Activated gamma-delta T cell treated with Interleukin-2 at 50 U/mL for 16 hours (primary cell): ENCODE data around the gene TMPRSS5.
"Not testable (repeated sequence)": the region's sequence is repeated elsewhere in the genome, so short reads cannot be mapped to it uniquely, and the experiment has no call there.

ENCODE experiments used
- DNase-seq: peaks from one replicate; pipeline ENCODE4 v3.0.0-alpha.2; 2020

TMPRSS5 gene

DNA sequence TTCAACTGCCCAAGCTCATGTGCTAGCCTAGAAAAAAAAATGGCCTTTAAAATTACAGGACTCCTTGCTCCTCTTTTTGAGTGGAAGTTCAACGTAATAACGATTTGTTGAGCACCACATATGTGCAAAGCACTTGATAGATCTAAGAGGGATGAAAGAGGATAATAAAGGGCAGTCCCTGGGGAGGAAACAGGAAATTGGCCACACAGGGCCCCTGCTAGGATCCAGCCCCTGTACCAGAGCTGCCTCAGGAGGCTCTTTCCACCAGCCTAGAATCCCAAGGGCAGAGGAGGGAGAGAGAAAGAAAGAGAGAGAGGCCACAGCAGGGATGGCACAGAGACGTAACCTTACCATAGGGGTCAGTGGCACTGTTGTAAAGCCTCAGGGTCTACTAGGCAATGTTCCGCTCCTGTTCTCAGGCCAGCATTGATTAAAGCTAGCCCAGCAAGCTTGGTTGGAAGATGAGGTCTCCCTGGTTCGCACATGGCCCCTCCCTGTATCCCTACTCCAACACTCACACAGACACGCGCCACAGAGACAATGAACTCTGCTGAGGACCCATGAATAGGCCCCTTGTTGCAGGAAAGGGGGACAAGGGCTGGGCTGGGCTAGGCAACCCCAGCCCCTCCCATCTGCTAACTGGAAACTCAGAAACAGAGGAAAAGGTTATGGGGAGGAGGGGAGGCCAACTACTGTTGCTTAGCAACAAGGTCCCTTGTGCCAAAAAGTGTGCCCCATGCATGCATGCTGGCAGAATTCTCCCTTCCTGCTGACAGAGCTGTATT, at the start of gene TMPRSS5:
TMPRSS5 (minus strand) TSS at position 438 of the 785 bp plus-strand sequence; CDS start at position 354, 84 bp downstream.
- no peak for DNase-seq

DNA sequence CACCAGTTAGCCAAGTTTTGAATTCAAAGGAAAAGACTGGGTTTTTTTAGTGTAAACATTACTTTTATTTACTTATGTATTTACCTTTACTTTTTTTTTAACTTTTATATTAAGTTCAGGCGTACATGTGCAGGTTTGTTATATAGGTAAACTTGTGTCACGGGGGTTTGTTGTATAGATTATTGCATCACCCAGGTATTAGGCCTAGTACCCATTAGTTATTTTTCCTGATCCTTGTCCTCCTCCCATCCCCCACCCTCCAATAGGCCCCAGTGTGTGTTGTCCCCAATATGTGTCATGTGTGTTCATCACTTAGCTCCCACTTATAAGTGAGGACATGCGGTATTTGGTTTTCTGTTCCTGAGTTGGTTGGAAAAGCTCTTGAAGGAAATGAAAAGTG, 46.8 kb upstream of the TMPRSS5 start:
- DNase-seq, result no peak

DNA sequence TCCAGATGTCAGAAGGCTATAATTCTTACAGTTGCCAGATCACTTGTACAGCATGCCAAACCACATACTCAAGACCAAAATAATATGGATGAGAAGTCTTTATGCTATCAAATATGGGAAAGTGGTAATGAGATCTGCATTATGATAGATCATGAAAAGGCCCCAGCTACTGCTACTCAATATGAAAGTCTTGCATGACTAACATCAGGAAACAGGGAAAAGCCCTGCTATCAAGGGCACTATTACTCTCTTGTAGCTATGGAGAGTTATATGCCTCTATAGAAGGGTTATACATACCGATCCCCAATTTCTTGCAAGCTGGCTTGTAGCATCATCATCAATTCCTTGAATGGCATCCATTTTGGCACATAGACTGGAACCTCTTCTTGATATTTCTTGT, 30.2 kb upstream of the TMPRSS5 start:
- no peak for DNase-seq

GRCh38 chr11:113732092-113732491, 26.0 kb upstream of the TMPRSS5 start:
- DNase-seq, result no peak

DNA sequence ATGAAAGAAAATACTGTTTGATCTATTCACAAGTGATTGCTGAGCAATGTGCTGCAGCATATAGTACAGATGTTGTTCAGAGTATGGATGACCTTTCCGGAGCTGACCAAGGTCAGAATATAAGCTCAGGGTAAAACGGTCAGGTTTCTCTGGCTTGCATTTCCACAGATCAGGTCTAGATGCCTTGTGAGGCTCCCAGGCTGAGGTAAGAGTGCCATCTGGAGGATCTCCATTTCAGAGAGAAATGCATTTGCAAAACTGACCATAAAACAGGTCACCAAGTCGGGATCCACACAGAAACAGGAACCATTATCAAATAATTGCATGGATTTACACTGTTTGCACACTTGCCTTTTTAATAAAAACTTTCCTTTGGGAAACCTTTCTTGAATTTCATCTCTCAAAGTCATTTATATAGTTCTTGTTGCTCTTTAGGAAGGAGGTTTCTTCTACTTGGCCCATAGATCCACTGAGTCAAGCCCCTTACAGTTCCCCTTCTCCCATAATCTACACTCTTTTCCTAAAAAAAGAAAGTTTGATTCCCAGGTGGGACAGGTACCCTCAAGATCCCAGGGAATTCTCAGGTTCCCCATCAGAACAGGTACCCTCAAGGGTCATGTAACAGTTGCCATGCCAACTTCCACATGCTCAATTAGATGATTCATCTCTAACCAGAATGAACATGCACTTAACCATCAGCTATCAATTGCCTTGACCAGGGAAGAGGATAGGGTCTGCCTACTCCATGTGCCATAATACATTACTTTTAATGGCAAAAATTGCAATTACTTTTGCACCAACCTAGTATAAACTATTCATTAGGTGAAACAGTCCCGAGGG, 25.0 kb upstream of the TMPRSS5 start:
- DNase-seq, result no peak

DNA sequence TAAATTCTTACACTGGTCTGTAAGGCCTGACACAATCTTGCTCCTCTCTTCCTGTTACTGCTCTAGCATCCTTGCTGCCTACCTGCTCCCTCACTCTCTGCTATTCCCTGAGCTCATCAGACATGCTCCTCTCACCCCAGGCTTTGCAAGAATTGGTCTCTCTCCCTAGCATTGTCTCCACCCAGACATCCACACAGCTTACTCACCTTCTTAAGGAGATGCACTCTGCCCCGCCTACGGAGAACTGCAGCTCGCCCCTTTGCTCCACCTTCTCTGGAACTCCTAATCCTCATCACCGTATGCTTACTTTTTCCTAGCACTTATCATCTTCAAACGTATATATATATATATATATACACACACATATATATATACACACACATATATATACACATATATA, 23.3 kb upstream of the TMPRSS5 start:
- DNase-seq, result no peak

- DNase-seq, result no peak
These were observed 22.7 kb upstream of the TMPRSS5 start for GRCh38 chr11:113728814-113729213.

GRCh38 chr11:113725913-113726312, 19.8 kb upstream of the TMPRSS5 start:
- no peak for DNase-seq

DNA sequence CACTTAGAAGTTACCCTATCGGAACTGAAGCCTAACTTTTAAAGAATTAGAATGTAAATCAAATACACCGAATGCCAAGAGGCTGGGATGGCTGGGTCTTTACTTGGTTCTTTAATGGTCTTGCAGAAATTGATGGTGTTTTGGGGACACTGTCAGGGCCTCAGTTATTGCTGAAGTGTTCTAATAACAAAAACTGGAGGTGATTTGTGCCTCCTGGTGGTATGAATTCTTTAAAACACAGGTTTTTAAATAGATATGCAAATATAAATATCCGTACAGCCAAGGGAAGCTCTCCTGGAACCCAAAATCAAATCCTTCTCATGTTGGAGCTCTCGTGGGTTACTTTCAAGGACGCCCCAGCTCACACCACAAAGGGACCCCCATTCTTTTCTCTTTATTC, 19.3 kb upstream of the TMPRSS5 start:
- DNase-seq, result no peak

DNA sequence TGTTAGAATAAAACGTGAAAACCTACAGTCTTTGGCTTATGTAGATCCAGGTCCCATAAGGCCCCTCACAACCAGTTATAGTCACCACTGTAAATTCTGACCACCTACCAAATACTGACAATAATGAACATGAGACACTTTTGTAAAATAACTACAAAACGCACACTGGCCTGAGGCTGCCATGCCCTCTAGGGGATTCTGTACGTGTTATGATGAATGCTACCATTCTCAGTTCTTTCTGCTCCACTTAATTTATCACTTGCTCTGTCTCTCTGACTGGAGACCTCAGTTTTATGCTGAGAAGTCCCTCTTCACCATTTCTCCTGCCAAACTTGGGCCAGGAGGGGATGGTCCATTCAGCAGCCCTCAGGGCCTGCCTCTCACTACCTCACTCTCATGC, 18.7 kb upstream of the TMPRSS5 start:
- no peak for DNase-seq

DNA sequence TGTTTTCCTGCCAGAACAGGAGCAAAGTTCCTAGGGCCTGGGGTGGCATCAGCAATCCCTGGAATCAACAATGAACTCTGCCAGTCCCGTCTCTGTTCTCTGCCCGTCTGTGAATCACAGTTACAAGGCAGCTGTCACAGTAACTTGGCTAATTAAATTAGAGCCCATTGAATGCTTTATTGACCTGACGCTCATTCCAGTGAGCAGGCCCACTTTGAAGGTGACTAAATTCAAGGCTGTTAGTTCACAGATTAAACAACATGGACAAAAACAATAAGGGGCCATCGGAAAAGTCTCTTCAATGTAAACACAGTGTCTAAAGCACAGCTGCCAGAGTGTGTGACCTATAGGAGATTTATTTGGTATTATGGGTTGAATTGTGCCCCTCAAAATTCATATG, 17.7 kb upstream of the TMPRSS5 start:
- DNase-seq, result no peak

GRCh38 chr11:113722934-113723333, 16.8 kb upstream of the TMPRSS5 start:
- no peak for DNase-seq

DNA sequence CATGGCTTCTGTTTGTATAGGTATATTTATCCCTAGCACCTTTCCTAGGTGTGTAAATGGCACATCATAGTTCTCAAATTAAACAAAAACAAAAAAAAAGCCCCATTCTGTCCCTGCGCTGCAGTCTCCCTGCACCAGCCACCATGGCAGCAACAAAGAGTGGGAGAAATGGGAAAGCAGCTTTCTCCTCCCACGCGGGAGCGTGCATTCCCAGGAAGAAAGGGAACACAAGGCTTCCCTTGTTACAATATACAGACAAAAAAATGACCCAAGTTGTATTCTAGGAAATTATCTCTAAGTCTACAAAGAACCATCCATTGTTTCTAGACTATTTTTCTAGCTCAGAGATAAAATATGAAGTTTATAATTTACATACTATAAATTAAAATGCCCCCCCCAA, 16.1 kb upstream of the TMPRSS5 start:
- no peak for DNase-seq

DNA sequence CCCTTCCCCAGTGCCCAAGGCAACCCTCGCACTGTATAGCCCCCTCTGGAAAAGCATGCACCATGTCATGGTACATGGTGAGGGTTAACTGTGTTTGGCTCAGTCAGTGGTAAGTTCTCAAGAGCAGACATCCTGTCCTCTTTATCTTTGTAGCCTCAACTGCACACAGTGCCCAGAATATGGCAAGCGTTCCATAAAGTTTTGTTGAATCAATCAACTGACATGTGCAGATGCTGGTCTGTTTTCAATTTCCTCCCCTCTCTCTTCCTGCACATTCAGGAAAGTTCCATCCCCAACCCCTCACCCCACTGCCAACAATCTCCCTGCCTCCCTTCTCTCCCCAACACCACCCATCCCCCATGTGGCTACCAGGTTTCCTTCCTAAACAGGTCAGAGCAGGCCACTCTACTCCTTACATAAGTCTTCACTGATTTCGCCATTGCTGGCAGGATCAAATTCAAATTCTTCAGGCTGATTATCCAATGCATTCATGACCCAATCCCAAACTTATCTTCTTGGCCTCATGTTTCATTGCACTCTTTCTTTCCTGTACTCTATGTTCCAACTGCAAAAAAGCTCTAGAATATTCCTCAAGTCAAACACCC, 15.5 kb upstream of the TMPRSS5 start:
- no peak for DNase-seq

DNA sequence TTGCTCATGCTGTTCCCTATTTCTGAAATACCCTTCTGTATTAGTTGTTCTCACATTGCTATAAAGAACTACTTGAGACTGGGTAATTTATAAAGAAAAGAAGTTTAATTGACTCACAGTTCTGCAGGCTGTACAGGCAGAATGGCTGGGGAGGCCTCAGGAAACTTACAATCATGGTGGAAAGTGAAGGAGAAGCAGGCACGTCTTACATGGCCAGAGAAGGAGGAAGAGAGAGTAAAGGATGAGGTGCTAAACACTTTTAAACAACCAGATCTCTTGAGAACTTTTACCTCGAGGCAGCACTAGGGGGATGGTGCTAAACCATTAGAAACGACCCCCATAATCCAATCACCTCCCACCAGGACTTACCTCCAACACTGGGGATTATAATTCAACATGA, 14.4 kb upstream of the TMPRSS5 start:
- DNase-seq, result not testable (repeated sequence)

GRCh38 chr11:113715882-113716625, 9.9 kb upstream of the TMPRSS5 start:
- DNase-seq, result no peak

DNA sequence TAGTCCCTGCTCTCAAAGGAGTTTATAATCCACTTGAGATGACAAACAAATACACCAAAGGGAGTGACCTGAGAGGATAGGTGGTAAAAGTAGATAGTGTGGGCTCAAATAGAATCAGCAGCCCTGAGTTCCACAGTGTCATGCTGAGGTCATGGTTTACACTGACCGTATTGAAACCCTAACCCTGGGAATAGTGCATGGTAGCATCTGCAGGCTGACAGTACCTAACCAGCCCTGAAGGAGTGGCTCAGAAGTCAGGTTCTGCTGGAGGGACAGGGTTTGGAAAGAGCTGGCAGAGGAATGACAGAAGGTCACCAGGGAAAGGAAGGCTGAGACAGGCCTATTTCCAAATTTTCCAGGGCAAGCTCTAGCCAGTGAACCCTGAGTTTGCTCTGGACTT, 9.2 kb upstream of the TMPRSS5 start:
- no peak for DNase-seq

DNA sequence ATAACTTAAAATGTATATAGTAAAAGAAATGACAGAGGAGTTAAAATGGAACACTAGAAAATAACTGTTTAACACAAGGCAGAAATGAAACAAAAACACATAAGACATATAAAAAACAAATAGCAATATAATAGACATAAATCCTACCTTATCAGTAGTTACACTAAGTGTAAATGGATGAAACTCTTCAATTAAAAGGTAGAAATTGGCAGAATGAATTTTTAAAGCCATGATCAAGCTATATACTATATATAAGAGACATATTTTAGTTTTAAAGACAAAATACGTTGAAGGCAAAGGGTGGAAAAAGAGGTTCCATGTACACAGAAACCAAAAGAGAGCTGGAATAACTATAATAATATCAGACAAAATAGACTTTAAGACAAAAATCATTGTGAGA, 4.9 kb upstream of the TMPRSS5 start:
- no peak for DNase-seq

- DNase-seq, result not testable (repeated sequence)
These were observed 2.6 kb downstream of the TMPRSS5 start for GRCh38 chr11:113703551-113703950.

DNA sequence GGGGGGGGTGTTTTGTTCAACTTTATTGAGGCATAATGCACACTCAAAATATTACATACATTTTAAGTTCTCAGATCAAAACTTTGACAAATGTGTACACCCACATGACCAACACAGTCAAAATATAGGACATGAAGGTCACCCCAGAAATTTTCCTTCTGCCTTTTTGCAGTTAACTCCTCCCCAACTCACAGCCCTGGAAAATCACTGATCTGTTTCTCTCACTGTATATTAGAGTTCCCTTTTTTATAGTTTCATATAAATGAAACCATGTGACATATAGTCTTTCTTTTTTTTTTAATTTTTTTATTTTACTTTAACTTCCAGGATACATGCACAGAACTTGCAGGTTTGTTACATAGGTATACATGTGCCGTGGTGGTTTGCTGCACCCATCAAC, 4.6 kb downstream of the TMPRSS5 start:
- no peak for DNase-seq

- DNase-seq, result no peak
These were observed 7.6 kb downstream of the TMPRSS5 start for GRCh38 chr11:113698515-113698914.

DNA sequence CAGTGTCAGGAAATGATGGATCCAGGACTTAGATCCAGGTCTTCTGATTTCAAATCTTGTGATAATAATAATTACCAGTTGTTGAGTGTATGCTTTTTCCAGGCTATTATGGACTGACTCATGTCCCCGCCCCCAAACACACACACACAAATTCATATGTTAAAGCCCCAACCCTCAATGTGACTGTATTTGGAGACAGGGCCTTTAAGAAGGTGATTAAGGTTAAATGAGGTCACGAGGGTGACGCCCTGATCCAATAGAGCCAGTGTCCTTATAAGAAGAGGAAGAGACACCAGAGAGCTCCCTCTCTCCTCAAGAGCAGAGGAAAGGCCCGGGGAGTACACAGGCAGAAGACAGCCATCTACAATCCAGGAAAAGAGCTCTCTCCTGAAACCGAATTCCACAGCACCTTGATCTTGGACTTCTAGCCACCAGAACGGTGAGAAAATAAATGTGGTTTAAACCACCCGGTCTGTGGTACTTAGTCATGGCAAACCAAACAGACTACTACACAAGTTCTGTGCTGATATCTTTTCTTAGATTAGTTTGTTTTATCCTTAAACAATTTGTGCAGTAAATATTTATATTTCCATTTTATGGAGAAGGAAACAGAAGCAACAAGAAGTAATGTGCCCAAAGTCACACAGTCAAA, 8.2 kb downstream of the TMPRSS5 start:
- no peak for DNase-seq

DNA sequence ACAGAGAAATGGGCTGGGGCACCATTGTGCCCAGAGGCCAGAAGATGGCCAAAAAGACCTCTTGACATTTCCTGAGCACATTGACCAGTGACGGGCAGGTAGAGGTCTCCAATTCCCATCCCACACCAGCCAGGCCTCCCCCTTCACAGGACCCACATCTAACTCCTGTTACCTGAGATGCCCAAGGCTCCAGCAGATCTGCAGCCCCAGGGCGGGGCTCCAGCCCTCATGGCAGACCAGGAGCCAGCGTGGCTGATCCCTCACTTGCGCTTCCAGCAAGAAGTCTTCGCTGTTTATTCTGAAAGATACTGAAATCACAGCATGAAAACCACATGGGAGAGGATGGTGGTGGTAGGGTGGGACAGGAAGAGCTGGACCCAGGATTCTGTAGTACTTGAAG, 9.0 kb downstream of the TMPRSS5 start:
- no peak for DNase-seq
